Renal cortex interstitium (tissue), 11 donors: ENCODE measurements around the gene KREMEN2. TPM values are rescaled to one million over a fixed set of nuclear protein-coding genes. Genes with fewer than 3 reads are reported as not detected.
A peak's percentile ranks its signal among the peaks of the same experiment; 100 is the strongest.

ENCODE experiments used
- DNase-seq, 11 donors: peaks; one replicate each; pipeline ENCODE4 v3.0.0-alpha.2; 2013; ENCODE audit warnings: low read depth in 9 of 11, low spot score in 4 of 11; ENCODE audit errors: extremely low read depth in 1 of 11
- polyA plus RNA-seq, 3 donors: library from polyadenylated mRNA; unstranded; fragments of 120-200 nt; gene quantifications; one replicate each; pipeline ENCODE4 v1.2.1, GENCODE V29; 2013; ENCODE audit not compliant: insufficient read length in 3 of 3

KREMEN2 gene
- polyA plus RNA-seq, 3 donors: 1.3 to 2.6 (median 2.0) TPM

GRCh38 chr16:2960183-2961010 lies 3.7 kb upstream of the KREMEN2 start:
- no peak for DNase-seq

- no peak for DNase-seq
Measured at GRCh38 chr16:2962334-2963073, 1.6 kb upstream of the KREMEN2 start.

GRCh38 chr16:2963074-2963722 lies 877 bp upstream of the KREMEN2 start:
- no peak for DNase-seq

GRCh38 chr16:2964475-2965336 lies 631 bp downstream of the KREMEN2 start:
- DNase-seq: no peak

- DNase-seq: no peak
Measured at GRCh38 chr16:2966043-2966807, 2.1 kb downstream of the KREMEN2 start.

- DNase-seq: no peak
Measured at GRCh38 chr16:2966808-2967191, 2.7 kb downstream of the KREMEN2 start.

- DNase-seq: no peak
Measured at GRCh38 chr16:2967211-2967631, 3.1 kb downstream of the KREMEN2 start.

- DNase-seq: no peak
Measured at GRCh38 chr16:2967721-2968161, 3.7 kb downstream of the KREMEN2 start.

- no peak for DNase-seq
Measured at GRCh38 chr16:2968368-2968737, 4.3 kb downstream of the KREMEN2 start.

- peak in 10 of 11 donors; percentile 73 to 84 (median 80) for DNase-seq
Measured at GRCh38 chr16:2968738-2969544, 4.9 kb downstream of the KREMEN2 start, which contains the start of gene PAQR4. PAQR4 (plus strand) TSS chr16:2969348; CDS start chr16:2969675, 327 bp downstream.

- DNase-seq: no peak
Measured at GRCh38 chr16:2969545-2970521, 5.8 kb downstream of the KREMEN2 start.

- no peak for DNase-seq
Measured at GRCh38 chr16:2970563-2970962, 6.5 kb downstream of the KREMEN2 start.

- DNase-seq: no peak
Measured at GRCh38 chr16:2971134-2971984, 7.3 kb downstream of the KREMEN2 start.

- no peak for DNase-seq
Measured at GRCh38 chr16:2971985-2972784, 8.1 kb downstream of the KREMEN2 start.

- peak in 1 of 11 donors; percentile 49 for DNase-seq
Measured at GRCh38 chr16:2973093-2973492, 9.0 kb downstream of the KREMEN2 start.
